Fibroblast of lung (primary cell): Measurements from ENCODE around the gene PID1.

Experiments used
- CTCF ChIP-seq, 2 donors: IDR thresholded peaks in 1 of 2; conservative IDR thresholded peaks in 1 of 2; 1 replicate in 1 of 2; 2 replicates in 1 of 2; pipeline ENCODE4 v1.5.1; 2011 to 2012; ENCODE audit warnings: low read length in 2 of 2, control low read depth in 1 of 2, inconsistent platforms in 1 of 2, low read depth in 1 of 2, mild to moderate bottlenecking in 1 of 2
- EZH2 ChIP-seq: IDR thresholded peaks from 2 replicates; pipeline ENCODE4 v1.5.1; 2012; ENCODE audit warnings: low read length, control low read depth, mild to moderate bottlenecking; ENCODE audit errors: missing control alignments

- TF ChIP-seq CTCF (conservative IDR thresholded peaks at IDR 0.05 in 1 of 2, IDR thresholded peaks at IDR 0.05 in 1 of 2; ENCODE audit: low read depth in 1 of 2, low read length in 2 of 2) (no peak), EZH2 (no peak)
Measured at GRCh38 chr2:229088517-229088913, 182.6 kb downstream of the PID1 start.
